ENCODE data around the gene POGK. TPM values are rescaled to one million over a fixed set of nuclear protein-coding genes. Genes with fewer than 3 reads are reported as not detected.
A peak's percentile ranks its signal among the peaks of the same experiment; 100 is the strongest.

POGK gene
- total and polyA plus RNA-seq, 9 of the 15 experiments (the other 6 are each of a cell fraction or from before 2014, with no cell fraction given), result 6.1 to 44.5 (median 24.3) TPM

GRCh38 chr1:166903232-166903631 lies 64.0 kb downstream of the POGK start (continued):
- TF ChIP-seq DPF2 (IDR thresholded peaks at IDR 0.05), result peak; percentile 62; the same call in 1 of the 2 replicates
- no peak for TF ChIP-seq ZNF444 (CRISPR knock-in tag; IDR thresholded peaks at IDR 0.05)
- TF ChIP-seq, protein P1, sequence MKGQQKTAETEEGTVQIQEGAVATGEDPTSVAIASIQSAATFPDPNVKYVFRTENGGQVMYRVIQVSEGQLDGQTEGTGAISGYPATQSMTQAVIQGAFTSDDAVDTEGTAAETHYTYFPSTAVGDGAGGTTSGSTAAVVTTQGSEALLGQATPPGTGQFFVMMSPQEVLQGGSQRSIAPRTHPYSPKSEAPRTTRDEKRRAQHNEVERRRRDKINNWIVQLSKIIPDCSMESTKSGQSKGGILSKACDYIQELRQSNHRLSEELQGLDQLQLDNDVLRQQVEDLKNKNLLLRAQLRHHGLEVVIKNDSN (CRISPR knock-in tag; IDR thresholded peaks at IDR 0.05), result peak; percentile 58
- peak; percentile 64 for TF ChIP-seq TAL1 (IDR thresholded peaks at IDR 0.05)
- no peak for TF ChIP-seq SRSF1 (IDR thresholded peaks at IDR 0.05; ENCODE audit: low read depth, low read length)
- TF ChIP-seq UBTF (IDR thresholded peaks at IDR 0.05; ENCODE audit: borderline replicate concordance in 1 of 2, low read depth in 2 of 2, low read length in 2 of 2), result no peak
- peak in 1 of 2 experiments; percentile 44; a peak in 1 of 4 replicates for TF ChIP-seq TRIM24 (IDR thresholded peaks at IDR 0.05)
- no peak for TF ChIP-seq BRF1 (IDR thresholded peaks at IDR 0.05; ENCODE audit: borderline replicate concordance, extremely low read depth, insufficient read length)
- TF ChIP-seq ZC3H11A (IDR thresholded peaks at IDR 0.05; ENCODE audit: low read depth, low read length), result no peak
- TF ChIP-seq ZNF175 (CRISPR knock-in tag; IDR thresholded peaks at IDR 0.05; ENCODE audit: low read depth), result no peak
- no peak for TF ChIP-seq NR2C1 (IDR thresholded peaks at IDR 0.05)
- no peak for TF ChIP-seq NR2C1 (tag; IDR thresholded peaks at IDR 0.05)
- no peak for TF ChIP-seq RBM22 (IDR thresholded peaks at IDR 0.05; ENCODE audit: low read depth, low read length, poor library complexity, severe bottlenecking)
- TF ChIP-seq, protein P2, sequence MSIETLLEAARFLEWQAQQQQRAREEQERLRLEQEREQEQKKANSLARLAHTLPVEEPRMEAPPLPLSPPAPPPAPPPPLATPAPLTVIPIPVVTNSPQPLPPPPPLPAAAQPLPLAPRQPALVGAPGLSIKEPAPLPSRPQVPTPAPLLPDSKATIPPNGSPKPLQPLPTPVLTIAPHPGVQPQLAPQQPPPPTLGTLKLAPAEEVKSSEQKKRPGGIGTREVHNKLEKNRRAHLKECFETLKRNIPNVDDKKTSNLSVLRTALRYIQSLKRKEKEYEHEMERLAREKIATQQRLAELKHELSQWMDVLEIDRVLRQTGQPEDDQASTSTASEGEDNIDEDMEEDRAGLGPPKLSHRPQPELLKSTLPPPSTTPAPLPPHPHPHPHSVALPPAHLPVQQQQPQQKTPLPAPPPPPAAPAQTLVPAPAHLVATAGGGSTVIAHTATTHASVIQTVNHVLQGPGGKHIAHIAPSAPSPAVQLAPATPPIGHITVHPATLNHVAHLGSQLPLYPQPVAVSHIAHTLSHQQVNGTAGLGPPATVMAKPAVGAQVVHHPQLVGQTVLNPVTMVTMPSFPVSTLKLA (conservative IDR thresholded peaks at IDR 0.05), result no peak
- no peak for TF ChIP-seq GATAD2B (IDR thresholded peaks at IDR 0.05; ENCODE audit: borderline replicate concordance)
- TF ChIP-seq, protein P3, sequence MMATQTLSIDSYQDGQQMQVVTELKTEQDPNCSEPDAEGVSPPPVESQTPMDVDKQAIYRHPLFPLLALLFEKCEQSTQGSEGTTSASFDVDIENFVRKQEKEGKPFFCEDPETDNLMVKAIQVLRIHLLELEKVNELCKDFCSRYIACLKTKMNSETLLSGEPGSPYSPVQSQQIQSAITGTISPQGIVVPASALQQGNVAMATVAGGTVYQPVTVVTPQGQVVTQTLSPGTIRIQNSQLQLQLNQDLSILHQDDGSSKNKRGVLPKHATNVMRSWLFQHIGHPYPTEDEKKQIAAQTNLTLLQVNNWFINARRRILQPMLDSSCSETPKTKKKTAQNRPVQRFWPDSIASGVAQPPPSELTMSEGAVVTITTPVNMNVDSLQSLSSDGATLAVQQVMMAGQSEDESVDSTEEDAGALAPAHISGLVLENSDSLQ (IDR thresholded peaks at IDR 0.05), result peak; percentile 38
- TF ChIP-seq CUX1 (CRISPR knock-in tag; IDR thresholded peaks at IDR 0.05), result no peak
- TF ChIP-seq CBFA2T3 (IDR thresholded peaks at IDR 0.05), result peak; percentile 66
